ENCODE results near the gene TBX3.

DNA sequence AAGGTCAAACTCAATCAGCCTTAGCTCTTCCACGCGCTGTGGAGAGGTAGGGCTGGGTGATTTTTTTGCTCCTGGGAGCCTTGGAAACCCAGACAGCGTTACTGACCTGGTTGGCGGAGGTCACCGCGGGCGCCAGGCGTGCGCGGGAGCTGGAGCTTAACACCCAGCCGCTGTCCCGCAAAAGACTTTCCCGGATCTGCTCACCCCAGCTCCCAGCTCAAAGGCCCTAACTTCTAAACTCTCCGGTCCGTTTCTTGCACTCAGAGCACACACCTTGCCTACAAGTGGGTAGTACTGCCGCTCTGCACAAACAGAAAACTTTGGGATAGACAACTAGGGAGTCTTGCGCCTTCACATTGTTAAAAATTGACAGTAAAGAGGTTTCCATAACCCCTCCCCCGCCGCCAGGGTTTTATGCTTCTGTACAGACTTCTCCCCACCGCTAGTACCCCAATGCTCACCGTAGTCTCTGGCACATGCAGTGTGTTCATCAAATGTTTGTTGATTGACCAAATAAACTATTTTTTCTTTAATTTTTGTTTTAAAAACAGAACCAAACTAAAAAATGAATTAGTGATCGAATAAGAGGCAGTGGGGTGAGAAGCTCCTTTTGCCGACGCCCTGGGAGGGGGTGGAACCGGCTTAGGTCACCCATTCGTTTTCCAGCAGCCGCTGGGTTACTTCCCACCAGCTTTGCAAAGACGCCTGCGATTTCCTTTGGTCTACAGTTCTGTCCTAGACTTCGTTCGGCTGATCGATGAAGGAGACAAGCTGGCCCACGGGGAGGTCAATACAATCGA is 12.7 kb upstream of the TBX3 start:
- TF ChIP-seq YY1 (IDR thresholded peaks at IDR 0.05; ENCODE audit: low read depth) (no peak), EP300 (IDR thresholded peaks at IDR 0.05; ENCODE audit: borderline replicate concordance) (no peak), TAF1 (IDR thresholded peaks at IDR 0.05; ENCODE audit: low read depth) (no peak), CEBPB (IDR thresholded peaks at IDR 0.05) (no peak)
- TF ChIP-seq, protein P1, sequence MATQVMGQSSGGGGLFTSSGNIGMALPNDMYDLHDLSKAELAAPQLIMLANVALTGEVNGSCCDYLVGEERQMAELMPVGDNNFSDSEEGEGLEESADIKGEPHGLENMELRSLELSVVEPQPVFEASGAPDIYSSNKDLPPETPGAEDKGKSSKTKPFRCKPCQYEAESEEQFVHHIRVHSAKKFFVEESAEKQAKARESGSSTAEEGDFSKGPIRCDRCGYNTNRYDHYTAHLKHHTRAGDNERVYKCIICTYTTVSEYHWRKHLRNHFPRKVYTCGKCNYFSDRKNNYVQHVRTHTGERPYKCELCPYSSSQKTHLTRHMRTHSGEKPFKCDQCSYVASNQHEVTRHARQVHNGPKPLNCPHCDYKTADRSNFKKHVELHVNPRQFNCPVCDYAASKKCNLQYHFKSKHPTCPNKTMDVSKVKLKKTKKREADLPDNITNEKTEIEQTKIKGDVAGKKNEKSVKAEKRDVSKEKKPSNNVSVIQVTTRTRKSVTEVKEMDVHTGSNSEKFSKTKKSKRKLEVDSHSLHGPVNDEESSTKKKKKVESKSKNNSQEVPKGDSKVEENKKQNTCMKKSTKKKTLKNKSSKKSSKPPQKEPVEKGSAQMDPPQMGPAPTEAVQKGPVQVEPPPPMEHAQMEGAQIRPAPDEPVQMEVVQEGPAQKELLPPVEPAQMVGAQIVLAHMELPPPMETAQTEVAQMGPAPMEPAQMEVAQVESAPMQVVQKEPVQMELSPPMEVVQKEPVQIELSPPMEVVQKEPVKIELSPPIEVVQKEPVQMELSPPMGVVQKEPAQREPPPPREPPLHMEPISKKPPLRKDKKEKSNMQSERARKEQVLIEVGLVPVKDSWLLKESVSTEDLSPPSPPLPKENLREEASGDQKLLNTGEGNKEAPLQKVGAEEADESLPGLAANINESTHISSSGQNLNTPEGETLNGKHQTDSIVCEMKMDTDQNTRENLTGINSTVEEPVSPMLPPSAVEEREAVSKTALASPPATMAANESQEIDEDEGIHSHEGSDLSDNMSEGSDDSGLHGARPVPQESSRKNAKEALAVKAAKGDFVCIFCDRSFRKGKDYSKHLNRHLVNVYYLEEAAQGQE (IDR thresholded peaks at IDR 0.05; ENCODE audit: low read depth): no peak
